HEK293 (cell line): ENCODE data around the gene KRCC1.
"Not testable (repeated sequence)": the region's sequence is repeated elsewhere in the genome, so short reads cannot be mapped to it uniquely, and the experiment has no call there.

Experiments used
- CTCF ChIA-PET: fragments of 350-600 bp; formaldehyde crosslinking; extraction: SDS; loops from one replicate; lab custom pipeline; 2021; ENCODE audit warnings: antibody characterized with exemption; lab: Yijun Ruan, JAX
- POLR2A ChIA-PET: fragments of 300-600 bp; formaldehyde crosslinking; extraction: SDS; loops from one replicate; lab custom pipeline; 2020; ENCODE audit warnings: antibody characterized with exemption, inconsistent platforms; lab: Yijun Ruan, JAX
- H3K27ac ChIP-seq: fragments of 200-500 bp; sonication (Bioruptor generic); 2 replicates; pipeline ENCODE4 v1.5.1; 2014; ENCODE audit warnings: low read depth, low read length, control low read depth, inconsistent platforms; ENCODE audit errors: extremely low read depth
- H3K36me3 ChIP-seq, 2 experiments: fragments of 200-500 bp in 1 of 2; sonication (Bioruptor generic) in 1 of 2; 1 replicate in 1 of 2; 2 replicates in 1 of 2; pipeline ENCODE4 v1.5.1; 2014 to 2017; ENCODE audit warnings: inconsistent platforms in 2 of 2, low read length in 2 of 2; ENCODE audit not compliant: control insufficient read depth in 2 of 2, insufficient read depth in 1 of 2
- H3K4me1 ChIP-seq: fragments of 200-500 bp; sonication (Bioruptor generic); 2 replicates; pipeline ENCODE4 v1.5.1; 2014; ENCODE audit warnings: mild to moderate bottlenecking, low read length, inconsistent platforms; ENCODE audit not compliant: control insufficient read depth, insufficient read depth
- H3K4me3 ChIP-seq: 2 replicates; pipeline ENCODE4 v1.5.1; 2011; ENCODE audit warnings: low read depth, mild to moderate bottlenecking, control low read depth, low read length, moderate library complexity
- H3K9me3 ChIP-seq: fragments of 200-500 bp; sonication (Bioruptor generic); 2 replicates; pipeline ENCODE4 v1.5.1; 2014; ENCODE audit warnings: low read depth, low read length, inconsistent platforms; ENCODE audit not compliant: control insufficient read depth, insufficient read depth

Gene KRCC1

GRCh38 chr2:87985902-87986301 lies 69.7 kb downstream of the KRCC1 start:
- H3K4me1 ChIP-seq, H3K36me3 ChIP-seq, CTCF ChIA-PET, H3K9me3 ChIP-seq, H3K27ac ChIP-seq, POLR2A ChIA-PET, H3K4me3 ChIP-seq: not testable (repeated sequence)

DNA sequence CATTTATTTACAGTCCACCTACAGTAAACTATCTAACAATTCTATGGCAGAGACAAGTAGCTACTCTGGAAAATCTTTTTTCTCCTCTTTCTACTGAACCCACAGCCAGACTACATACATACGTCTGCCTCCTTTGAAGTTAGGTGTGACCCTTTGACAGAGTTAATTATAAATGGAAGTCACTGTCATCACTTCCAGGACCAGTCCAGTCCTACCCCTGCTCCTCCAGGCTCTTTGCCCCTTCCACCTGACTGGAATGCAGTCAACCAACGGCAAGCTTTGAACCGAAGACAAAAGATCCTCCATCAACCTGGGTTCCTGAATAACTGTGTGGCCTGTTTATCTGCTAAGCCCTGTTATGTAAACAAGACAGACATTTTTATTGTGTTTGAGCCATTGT lies 74.4 kb downstream of the KRCC1 start:
- H3K4me3 ChIP-seq, H3K4me1 ChIP-seq, H3K36me3 ChIP-seq, CTCF ChIA-PET, H3K9me3 ChIP-seq, H3K27ac ChIP-seq, POLR2A ChIA-PET: not testable (repeated sequence)
